ENCODE results near the gene CRTAC1.
A peak's percentile ranks its signal among the peaks of the same experiment; 100 is the strongest.
"Not testable (repeated sequence)": the region's sequence is repeated elsewhere in the genome, so short reads cannot be mapped to it uniquely, and the experiment has no call there.

The CRTAC1 gene

GRCh38 chr10:97866524-97867219 is 163.7 kb downstream of the CRTAC1 start:
- no peak for DNase-seq

- DNase-seq, result no peak
Observed at GRCh38 chr10:97865488-97865887, 164.9 kb downstream of the CRTAC1 start.

- DNase-seq, result no peak
Observed at GRCh38 chr10:97863808-97864207, 166.6 kb downstream of the CRTAC1 start.

GRCh38 chr10:97861924-97862323 is 168.5 kb downstream of the CRTAC1 start:
- no peak for DNase-seq

- DNase-seq, result no peak
Observed at GRCh38 chr10:97861097-97861750, 169.2 kb downstream of the CRTAC1 start.

GRCh38 chr10:97858001-97858439 is 172.4 kb downstream of the CRTAC1 start:
- peak in 1 of 5 donors; percentile 80 for DNase-seq

- no peak for DNase-seq
Observed at GRCh38 chr10:97854743-97855142, 175.7 kb downstream of the CRTAC1 start.

GRCh38 chr10:97852840-97853405 is 177.5 kb downstream of the CRTAC1 start:
- no peak for DNase-seq

GRCh38 chr10:97852277-97852676 is 178.1 kb downstream of the CRTAC1 start:
- DNase-seq, result no peak

- DNase-seq, result peak in 3 of 5 donors; percentile 9 to 59 (median 13)
Observed at GRCh38 chr10:97851341-97852001, 178.9 kb downstream of the CRTAC1 start.

GRCh38 chr10:97850446-97850845 is 180.0 kb downstream of the CRTAC1 start:
- DNase-seq, result peak in 3 of 5 donors; percentile 7 to 26 (median 13)

- peak; percentile 30 to 63 (median 52) for DNase-seq
Observed at GRCh38 chr10:97849687-97850402, 180.6 kb downstream of the CRTAC1 start, which contains the start of gene GOLGA7B. Gene GOLGA7B, plus strand, starts transcription at chr10:97849843. Its CDS starts 461 bp downstream, at chr10:97850304.

GRCh38 chr10:97849103-97849686 is 181.2 kb downstream of the CRTAC1 start:
- DNase-seq, result peak in 1 of 5 donors; percentile 37

- DNase-seq, result no peak
Observed at GRCh38 chr10:97844678-97845077, 185.7 kb downstream of the CRTAC1 start.

GRCh38 chr10:97843972-97844371 is 186.4 kb downstream of the CRTAC1 start:
- not testable (repeated sequence) for DNase-seq

GRCh38 chr10:97843281-97843671 is 187.1 kb downstream of the CRTAC1 start:
- no peak for DNase-seq

- DNase-seq, result no peak
Observed at GRCh38 chr10:97842656-97843280, 187.7 kb downstream of the CRTAC1 start.

- DNase-seq, result not testable (repeated sequence)
Observed at GRCh38 chr10:97842114-97842513, 188.3 kb downstream of the CRTAC1 start.

- not testable (repeated sequence) for DNase-seq
Observed at GRCh38 chr10:97841166-97841565, 189.3 kb downstream of the CRTAC1 start.

- DNase-seq, result no peak
Observed at GRCh38 chr10:97838091-97838490, 192.3 kb downstream of the CRTAC1 start.

- no peak for DNase-seq
Observed at GRCh38 chr10:97836446-97836845, 194.0 kb downstream of the CRTAC1 start.

- no peak for DNase-seq
Observed at GRCh38 chr10:97831259-97831658, 199.2 kb downstream of the CRTAC1 start.
